IMR-90 (cell line): ENCODE data around the gene DOCK1. TPM values are rescaled to one million over a fixed set of nuclear protein-coding genes. Genes with fewer than 3 reads are reported as not detected.

Experiments used
- ATAC-seq: fragments of 200-7000 bp; cut with Tn5 transposase; 2 replicates; pipeline ENCODE4 v1.9.1; 2020; ENCODE audit warnings: low read depth, mild to moderate bottlenecking, moderate library complexity
- BruUV-seq: library from RNA; stranded (reverse); fragments of 400-500 nt; replicated peaks from 2 replicates; lab custom pipeline; 2021; lab: Mats Ljungman, UMichigan
- CTCF ChIA-PET: fragments of 300-600 bp; formaldehyde crosslinking; extraction: SDS; loops from one replicate; lab custom pipeline; 2021; ENCODE audit warnings: antibody characterized with exemption; lab: Yijun Ruan, JAX
- POLR2A ChIA-PET: fragments of 300-600 bp; sonication (Branson Sonifier 250); formaldehyde crosslinking; loops from one replicate; lab custom pipeline; 2022; ENCODE audit warnings: antibody characterized with exemption; ENCODE audit not compliant: unreplicated experiment; lab: Charles Lee
- DNase-seq: peaks from one replicate; pipeline ENCODE4 v3.0.0; 2013
- H2AFZ ChIP-seq: replicated peaks from 2 replicates; pipeline ENCODE3; 2013; ENCODE audit warnings: low read length, mild to moderate bottlenecking; ENCODE audit not compliant: poor library complexity
- H2AK5ac ChIP-seq: 2 replicates; pipeline ENCODE4 v1.6.1; 2013; ENCODE audit warnings: low read depth, low read length, inconsistent platforms
- H2AK9ac ChIP-seq: replicated peaks from 2 replicates; pipeline ENCODE3; 2013; ENCODE audit warnings: mild to moderate bottlenecking, low read depth, low read length, moderate library complexity; ENCODE audit not compliant: poor library complexity
- H2BK120ac ChIP-seq: 2 replicates; pipeline ENCODE4 v1.6.1; 2013; ENCODE audit warnings: low read depth, low read length, inconsistent platforms
- H2BK15ac ChIP-seq: 3 replicates; pipeline ENCODE4 v1.6.1; 2013; ENCODE audit warnings: low read depth, low read length, inconsistent platforms
- H2BK20ac ChIP-seq: 2 replicates; pipeline ENCODE4 v1.6.1; 2013; ENCODE audit warnings: low read depth, mild to moderate bottlenecking, inconsistent platforms, low read length, moderate library complexity
- H2BK5ac ChIP-seq: 2 replicates; pipeline ENCODE4 v1.6.1; 2013; ENCODE audit warnings: mild to moderate bottlenecking, low read depth, low read length, inconsistent platforms; ENCODE audit not compliant: poor library complexity, severe bottlenecking
- H3K14ac ChIP-seq: replicated peaks from 2 replicates; pipeline ENCODE4 v1.6.1; 2013; ENCODE audit warnings: low read depth, low read length, inconsistent platforms
- H3K18ac ChIP-seq: 2 replicates; pipeline ENCODE4 v1.6.1; 2013; ENCODE audit warnings: low read depth, low read length, control low read depth
- H3K23ac ChIP-seq: 2 replicates; pipeline ENCODE4 v1.6.1; 2013; ENCODE audit warnings: low read depth, low read length, inconsistent platforms
- H3K27ac ChIP-seq: 2 replicates; pipeline ENCODE4 v1.5.1; 2013; ENCODE audit warnings: mild to moderate bottlenecking, control low read depth, low read length; ENCODE audit not compliant: insufficient read depth
- H3K27me3 ChIP-seq: 2 replicates; pipeline ENCODE4 v1.6.1; 2013; ENCODE audit warnings: low read length; ENCODE audit not compliant: control insufficient read depth, insufficient read depth
- H3K36me3 ChIP-seq: 2 replicates; pipeline ENCODE4 v1.6.1; 2013; ENCODE audit warnings: low read length, mixed read lengths; ENCODE audit not compliant: control insufficient read depth, insufficient read depth
- H3K4ac ChIP-seq: 2 replicates; pipeline ENCODE4 v1.6.1; 2013; ENCODE audit warnings: low read depth, low read length, inconsistent platforms
- H3K4me1 ChIP-seq: 2 replicates; pipeline ENCODE4 v1.6.1; 2013; ENCODE audit warnings: low read length, mixed read lengths; ENCODE audit not compliant: control insufficient read depth, insufficient read depth
- H3K4me2 ChIP-seq: 2 replicates; pipeline ENCODE4 v1.6.1; 2013; ENCODE audit warnings: low read depth, mild to moderate bottlenecking, control low read depth, low read length, moderate library complexity
- H3K4me3 ChIP-seq: 2 replicates; pipeline ENCODE4 v1.5.1; 2013; ENCODE audit warnings: low read depth, mild to moderate bottlenecking, control low read depth, low read length, moderate library complexity; ENCODE audit not compliant: insufficient read depth
- H3K56ac ChIP-seq: 2 replicates; pipeline ENCODE4 v1.6.1; 2013; ENCODE audit warnings: low read length, inconsistent platforms; ENCODE audit not compliant: insufficient read depth; ENCODE audit errors: extremely low read depth
- H3K79me1 ChIP-seq, 2 experiments: 2 replicates each; pipeline ENCODE4 v1.6.1; 2013; ENCODE audit warnings: low read length in 2 of 2, inconsistent platforms in 1 of 2, low read depth in 1 of 2
- H3K9ac ChIP-seq: 2 replicates; pipeline ENCODE4 v1.6.1; 2013; ENCODE audit warnings: low read depth, low read length, control low read depth
- H3K9me1 ChIP-seq: 2 replicates; pipeline ENCODE4 v1.6.1; 2013; ENCODE audit warnings: low read length, inconsistent platforms; ENCODE audit not compliant: insufficient read depth
- H3K9me3 ChIP-seq: 2 replicates; pipeline ENCODE4 v1.6.1; 2013; ENCODE audit warnings: low read length; ENCODE audit not compliant: control insufficient read depth, insufficient read depth
- H4K20me1 ChIP-seq: 2 replicates; pipeline ENCODE4 v1.6.1; 2013; ENCODE audit warnings: low read length, inconsistent platforms; ENCODE audit not compliant: insufficient read depth
- H4K5ac ChIP-seq: 2 replicates; pipeline ENCODE4 v1.6.1; 2013; ENCODE audit warnings: mild to moderate bottlenecking, low read depth, low read length, control low read depth
- H4K8ac ChIP-seq, 2 experiments: 2 replicates each; pipeline ENCODE4 v1.6.1; 2013; ENCODE audit warnings: low read depth in 2 of 2, low read length in 2 of 2, control low read depth in 1 of 2, inconsistent platforms in 1 of 2
- H4K91ac ChIP-seq: 2 replicates; pipeline ENCODE4 v1.6.1; 2013; ENCODE audit warnings: low read depth, low read length, inconsistent platforms; ENCODE audit not compliant: insufficient read depth
- BHLHE40 ChIP-seq: fragments of 150-350 bp; IDR thresholded peaks from 2 replicates; pipeline ENCODE4 v1.6.1; 2016; ENCODE audit warnings: mild to moderate bottlenecking, low read depth, low read length
- CHD1 ChIP-seq: IDR thresholded peaks from 2 replicates; pipeline ENCODE4 v1.6.1; 2012; ENCODE audit warnings: low read depth, low read length, improper control_type of control experiment
- FOS ChIP-seq: fragments of 150-350 bp; IDR thresholded peaks from 2 replicates; pipeline ENCODE4 v1.6.1; 2016; ENCODE audit warnings: low read depth, low read length
- MAFK ChIP-seq: IDR thresholded peaks from 2 replicates; pipeline ENCODE4 v1.6.1; 2012; ENCODE audit warnings: low read depth, low read length, improper control_type of control experiment
- NFE2L2 ChIP-seq: fragments of 150-350 bp; IDR thresholded peaks from 2 replicates; pipeline ENCODE4 v1.6.1; 2016; ENCODE audit warnings: low read depth, mild to moderate bottlenecking, low read length
- POLR2A ChIP-seq: IDR thresholded peaks from 2 replicates; pipeline ENCODE4 v1.6.1; 2012; ENCODE audit warnings: mild to moderate bottlenecking, low read depth, low read length
- RFX5 ChIP-seq: IDR thresholded peaks from 2 replicates; pipeline ENCODE4 v1.8.0; 2012; ENCODE audit warnings: low read depth, mild to moderate bottlenecking, low read length, moderate library complexity
- SMC3 ChIP-seq: fragments of 150-350 bp; IDR thresholded peaks from 2 replicates; pipeline ENCODE4 v1.6.1; 2016; ENCODE audit warnings: low read depth, mild to moderate bottlenecking, antibody characterized with exemption, low read length, moderate library complexity
- WGBS, 2 experiments: methylation state at CpG; one replicate each; pipeline versions ENCODE4 v1.1.5 to v1.1.7; 2013; ENCODE audit warnings: missing lambda C conversion rate in 2 of 2; ENCODE audit not compliant: insufficient read length in 1 of 2; ENCODE audit errors: extremely low coverage in 2 of 2; 5-methylcytosine and 5-hydroxymethylcytosine counted together
- dilution Hi-C: fragments of 300-500 bp; cut with HindIII; formaldehyde crosslinking; loops from one replicate; pipeline ENCODE4 v1.14.3; 2018; ENCODE audit warnings: low sequenced_read_pairs; ENCODE audit not compliant: unreplicated experiment
- in situ Hi-C: fragments of 300-500 bp; cut with MboI; formaldehyde crosslinking; loops from 3 replicates; pipeline ENCODE4 v1.14.3; 2019; ENCODE audit warnings: low sequenced_read_pairs, inconsistent platforms, mixed read lengths
- intact Hi-C: fragments of 100-400 bp; cut with micrococcal nuclease; formaldehyde crosslinking; loops from 2 replicates; pipeline ENCODE4 v1.10.0; 2022
- polyA plus RNA-seq, 3 experiments: library from polyadenylated mRNA; depleted of rRNA; stranded (reverse); fragments of >200 nt; gene quantifications; 2 replicates each; pipeline ENCODE4 v1.2.3, GENCODE V29; 2012; ENCODE audit warnings: low replicate concordance in 1 of 3
- total RNA-seq: library from RNA; depleted of rRNA; stranded (reverse); fragments of >200 nt; gene quantifications from 2 replicates; pipeline ENCODE4 v1.2.3, GENCODE V29; 2012
- TF ChIP-seq, protein P1 (sequence below): fragments of 150-350 bp; IDR thresholded peaks from 2 replicates; pipeline ENCODE4 v1.6.1; 2016; ENCODE audit warnings: low read depth, mild to moderate bottlenecking, low read length, moderate library complexity, borderline replicate concordance
- TF ChIP-seq, protein P2 (sequence below): conservative IDR thresholded peaks from 2 replicates; pipeline ENCODE4 v1.5.1; 2012; ENCODE audit warnings: mild to moderate bottlenecking, low read depth, low read length, improper control_type of control experiment
- TF ChIP-seq, protein P3 (sequence below): fragments of 150-350 bp; IDR thresholded peaks from 2 replicates; pipeline ENCODE4 v1.6.1; 2017; ENCODE audit warnings: mild to moderate bottlenecking, antibody characterized with exemption, low read length, low read depth

Gene DOCK1
- total and polyA plus RNA-seq, 2 of the 4 experiments (the other 2 are of a cell fraction): 28.2 to 71.0 TPM

DNA sequence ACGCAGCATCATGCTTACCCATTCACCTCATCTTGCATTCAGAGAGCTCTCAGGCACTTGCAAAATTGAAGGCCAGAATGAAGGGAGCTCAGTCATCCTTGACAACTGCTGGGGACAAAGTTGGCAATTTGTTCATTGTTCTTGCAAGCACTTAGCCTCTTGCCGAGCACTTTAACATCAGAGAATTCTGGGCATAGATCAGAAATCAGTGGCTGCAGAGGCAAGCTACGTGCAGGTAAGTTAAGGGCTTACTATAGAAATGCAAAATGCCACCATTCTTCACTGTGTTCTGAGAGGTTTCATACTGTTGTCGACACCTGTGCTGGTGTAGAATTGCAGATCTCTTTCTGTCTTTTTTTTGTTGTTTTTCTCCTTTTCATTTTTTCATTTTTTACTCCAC lies 375.2 kb downstream of the DOCK1 start:
- in situ Hi-C loops: no loop called here
- Histone ChIP-seq H4K8ac (no peak overlapping the region), H3K14ac (no peak overlapping the region), H3K9me1 (peaks cover 18% of the 10 kb centered on the region), H3K27ac (no peak overlapping the region), H4K20me1 (peaks cover 12% of the 10 kb centered on the region), H3K27me3 (no peaks in the 10 kb centered on the region), H3K9me3 (no peaks in the 10 kb centered on the region), H2AK9ac (no peak overlapping the region), H2BK120ac (no peak overlapping the region), H3K36me3 (peaks cover 8% of the 10 kb centered on the region), H4K5ac (no peak overlapping the region), H2BK20ac (no peak overlapping the region), H3K9ac (no peak overlapping the region), H3K23ac (no peak overlapping the region), H3K79me1 (peaks cover 5 to 9% of the 10 kb centered on the region in 2 experiments; a peak in 2 of 4 replicates), H2BK15ac (no peak overlapping the region), H2BK5ac (no peak overlapping the region), H3K4ac (no peak overlapping the region), H3K4me1 (peaks cover 10% of the 10 kb centered on the region), H3K18ac (no peak overlapping the region), H2AK5ac (no peak overlapping the region), H3K4me2 (no peak overlapping the region), H3K56ac (no peak overlapping the region), H4K91ac (no peak overlapping the region), H3K4me3 (no peak overlapping the region), H2AFZ (no peak overlapping the region)
- POLR2A ChIA-PET: no interaction called here
- no CpG with 5 or more reads among the region's 4 CpGs for WGBS, 2 experiments
- BruUV-seq: no TSS peak
- TF ChIP-seq MAFK (no peak), BHLHE40 (no peak), SMC3 (no peak), NFE2L2 (no peak), CHD1 (no peak), FOS (no peak), POLR2A (no peak), RFX5 (no peak)
- TF ChIP-seq, protein P1, sequence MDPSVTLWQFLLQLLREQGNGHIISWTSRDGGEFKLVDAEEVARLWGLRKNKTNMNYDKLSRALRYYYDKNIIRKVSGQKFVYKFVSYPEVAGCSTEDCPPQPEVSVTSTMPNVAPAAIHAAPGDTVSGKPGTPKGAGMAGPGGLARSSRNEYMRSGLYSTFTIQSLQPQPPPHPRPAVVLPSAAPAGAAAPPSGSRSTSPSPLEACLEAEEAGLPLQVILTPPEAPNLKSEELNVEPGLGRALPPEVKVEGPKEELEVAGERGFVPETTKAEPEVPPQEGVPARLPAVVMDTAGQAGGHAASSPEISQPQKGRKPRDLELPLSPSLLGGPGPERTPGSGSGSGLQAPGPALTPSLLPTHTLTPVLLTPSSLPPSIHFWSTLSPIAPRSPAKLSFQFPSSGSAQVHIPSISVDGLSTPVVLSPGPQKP: no peak
- TF ChIP-seq, protein P2, sequence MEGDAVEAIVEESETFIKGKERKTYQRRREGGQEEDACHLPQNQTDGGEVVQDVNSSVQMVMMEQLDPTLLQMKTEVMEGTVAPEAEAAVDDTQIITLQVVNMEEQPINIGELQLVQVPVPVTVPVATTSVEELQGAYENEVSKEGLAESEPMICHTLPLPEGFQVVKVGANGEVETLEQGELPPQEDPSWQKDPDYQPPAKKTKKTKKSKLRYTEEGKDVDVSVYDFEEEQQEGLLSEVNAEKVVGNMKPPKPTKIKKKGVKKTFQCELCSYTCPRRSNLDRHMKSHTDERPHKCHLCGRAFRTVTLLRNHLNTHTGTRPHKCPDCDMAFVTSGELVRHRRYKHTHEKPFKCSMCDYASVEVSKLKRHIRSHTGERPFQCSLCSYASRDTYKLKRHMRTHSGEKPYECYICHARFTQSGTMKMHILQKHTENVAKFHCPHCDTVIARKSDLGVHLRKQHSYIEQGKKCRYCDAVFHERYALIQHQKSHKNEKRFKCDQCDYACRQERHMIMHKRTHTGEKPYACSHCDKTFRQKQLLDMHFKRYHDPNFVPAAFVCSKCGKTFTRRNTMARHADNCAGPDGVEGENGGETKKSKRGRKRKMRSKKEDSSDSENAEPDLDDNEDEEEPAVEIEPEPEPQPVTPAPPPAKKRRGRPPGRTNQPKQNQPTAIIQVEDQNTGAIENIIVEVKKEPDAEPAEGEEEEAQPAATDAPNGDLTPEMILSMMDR: no peak
- TF ChIP-seq, protein P3, sequence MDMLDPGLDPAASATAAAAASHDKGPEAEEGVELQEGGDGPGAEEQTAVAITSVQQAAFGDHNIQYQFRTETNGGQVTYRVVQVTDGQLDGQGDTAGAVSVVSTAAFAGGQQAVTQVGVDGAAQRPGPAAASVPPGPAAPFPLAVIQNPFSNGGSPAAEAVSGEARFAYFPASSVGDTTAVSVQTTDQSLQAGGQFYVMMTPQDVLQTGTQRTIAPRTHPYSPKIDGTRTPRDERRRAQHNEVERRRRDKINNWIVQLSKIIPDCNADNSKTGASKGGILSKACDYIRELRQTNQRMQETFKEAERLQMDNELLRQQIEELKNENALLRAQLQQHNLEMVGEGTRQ: no peak
- intact Hi-C loops: no loop called here
- dilution Hi-C loops: no loop called here
- CTCF ChIA-PET: no interaction called here
- ATAC-seq: no peak
- DNase-seq: no peak
